HEK293 (cell line): ENCODE results near the gene LAD1.

Experiments
- CTCF ChIA-PET: fragments of 350-600 bp; formaldehyde crosslinking; extraction: SDS; loops from one replicate; lab custom pipeline; 2021; ENCODE audit warnings: antibody characterized with exemption; lab: Yijun Ruan, JAX
- POLR2A ChIA-PET: fragments of 300-600 bp; formaldehyde crosslinking; extraction: SDS; loops from one replicate; lab custom pipeline; 2020; ENCODE audit warnings: antibody characterized with exemption, inconsistent platforms; lab: Yijun Ruan, JAX
- H3K27ac ChIP-seq: fragments of 200-500 bp; sonication (Bioruptor generic); 2 replicates; pipeline ENCODE4 v1.5.1; 2014; ENCODE audit warnings: low read depth, low read length, control low read depth, inconsistent platforms; ENCODE audit errors: extremely low read depth
- H3K36me3 ChIP-seq, 2 experiments: fragments of 200-500 bp in 1 of 2; sonication (Bioruptor generic) in 1 of 2; 1 replicate in 1 of 2; 2 replicates in 1 of 2; pipeline ENCODE4 v1.5.1; 2014 to 2017; ENCODE audit warnings: inconsistent platforms in 2 of 2, low read length in 2 of 2; ENCODE audit not compliant: control insufficient read depth in 2 of 2, insufficient read depth in 1 of 2
- H3K4me1 ChIP-seq: fragments of 200-500 bp; sonication (Bioruptor generic); 2 replicates; pipeline ENCODE4 v1.5.1; 2014; ENCODE audit warnings: mild to moderate bottlenecking, low read length, inconsistent platforms; ENCODE audit not compliant: control insufficient read depth, insufficient read depth
- H3K4me3 ChIP-seq: 2 replicates; pipeline ENCODE4 v1.5.1; 2011; ENCODE audit warnings: low read depth, mild to moderate bottlenecking, control low read depth, low read length, moderate library complexity
- H3K9me3 ChIP-seq: fragments of 200-500 bp; sonication (Bioruptor generic); 2 replicates; pipeline ENCODE4 v1.5.1; 2014; ENCODE audit warnings: low read depth, low read length, inconsistent platforms; ENCODE audit not compliant: control insufficient read depth, insufficient read depth
- EGR2 ChIP-seq: fragments of 450-650 bp; formaldehyde crosslinking; IDR thresholded peaks from 2 replicates; pipeline ENCODE4 v1.5.1; 2016; ENCODE audit warnings: low read depth, missing biosample characterization, missing genetic modification characterization
- GLIS1 ChIP-seq: fragments of 450-650 bp; formaldehyde crosslinking; IDR thresholded peaks from 2 replicates; pipeline ENCODE4 v1.5.1; 2016; ENCODE audit warnings: missing biosample characterization, missing genetic modification characterization
- IKZF3 ChIP-seq: fragments of 450-650 bp; IDR thresholded peaks from 2 replicates; pipeline ENCODE4 v1.5.0; 2018; ENCODE audit warnings: missing biosample characterization, mild to moderate bottlenecking, missing genetic modification characterization, moderate library complexity
- KLF7 ChIP-seq: fragments of 450-650 bp; formaldehyde crosslinking; IDR thresholded peaks from 2 replicates; pipeline ENCODE4 v1.5.1; 2016; ENCODE audit warnings: missing biosample characterization, missing genetic modification characterization, borderline replicate concordance
- MYNN ChIP-seq: fragments of 450-650 bp; formaldehyde crosslinking; IDR thresholded peaks from 2 replicates; pipeline ENCODE4 v1.5.1; 2016; ENCODE audit warnings: missing biosample characterization, missing genetic modification characterization, borderline replicate concordance
- RBAK ChIP-seq: fragments of 450-650 bp; formaldehyde crosslinking; IDR thresholded peaks from 2 replicates; pipeline ENCODE4 v1.5.1; 2016; ENCODE audit warnings: missing biosample characterization, missing genetic modification characterization
- SP3 ChIP-seq: fragments of 450-650 bp; formaldehyde crosslinking; IDR thresholded peaks from 2 replicates; pipeline ENCODE4 v1.5.1; 2016; ENCODE audit warnings: missing biosample characterization, missing genetic modification characterization
- YY2 ChIP-seq: fragments of 450-650 bp; formaldehyde crosslinking; IDR thresholded peaks from 2 replicates; pipeline ENCODE4 v1.5.1; 2016; ENCODE audit warnings: missing biosample characterization, missing genetic modification characterization
- ZBTB20 ChIP-seq: fragments of 450-650 bp; formaldehyde crosslinking; IDR thresholded peaks from 2 replicates; pipeline ENCODE4 v1.5.1; 2016; ENCODE audit warnings: missing biosample characterization, missing genetic modification characterization
- ZBTB21 ChIP-seq: fragments of 450-650 bp; formaldehyde crosslinking; IDR thresholded peaks from 2 replicates; pipeline ENCODE4 v1.5.1; 2017; ENCODE audit warnings: missing biosample characterization, missing genetic modification characterization
- ZFHX2 ChIP-seq: fragments of 450-650 bp; formaldehyde crosslinking; conservative IDR thresholded peaks from 2 replicates; pipeline ENCODE4 v1.5.1; 2016; ENCODE audit warnings: missing biosample characterization, missing genetic modification characterization
- ZFP37 ChIP-seq: fragments of 450-650 bp; formaldehyde crosslinking; IDR thresholded peaks from 2 replicates; pipeline ENCODE4 v1.5.1; 2016; ENCODE audit warnings: missing biosample characterization, missing genetic modification characterization
- ZNF132 ChIP-seq: fragments of 450-650 bp; formaldehyde crosslinking; IDR thresholded peaks from 2 replicates; pipeline ENCODE4 v1.5.1; 2017; ENCODE audit warnings: missing biosample characterization, missing genetic modification characterization, borderline replicate concordance
- ZNF214 ChIP-seq: fragments of 450-650 bp; formaldehyde crosslinking; IDR thresholded peaks from 2 replicates; pipeline ENCODE4 v1.5.1; 2017; ENCODE audit warnings: missing biosample characterization, mild to moderate bottlenecking, missing genetic modification characterization, borderline replicate concordance
- ZNF335 ChIP-seq: fragments of 450-650 bp; formaldehyde crosslinking; conservative IDR thresholded peaks from 2 replicates; pipeline ENCODE4 v1.5.1; 2016; ENCODE audit warnings: missing biosample characterization, missing genetic modification characterization
- ZNF350 ChIP-seq: fragments of 450-650 bp; formaldehyde crosslinking; IDR thresholded peaks from 2 replicates; pipeline ENCODE4 v1.5.0; 2017; ENCODE audit warnings: missing biosample characterization, mild to moderate bottlenecking, missing genetic modification characterization
- ZNF391 ChIP-seq: fragments of 450-650 bp; formaldehyde crosslinking; IDR thresholded peaks from 2 replicates; pipeline ENCODE4 v1.5.1; 2016; ENCODE audit warnings: low read depth, missing biosample characterization, missing genetic modification characterization, borderline replicate concordance
- ZNF426 ChIP-seq: fragments of 450-650 bp; formaldehyde crosslinking; IDR thresholded peaks from 2 replicates; pipeline ENCODE4 v1.5.1; 2017; ENCODE audit warnings: missing biosample characterization, missing genetic modification characterization, mild to moderate bottlenecking, inconsistent platforms, moderate library complexity
- ZNF510 ChIP-seq: fragments of 450-650 bp; formaldehyde crosslinking; IDR thresholded peaks from 2 replicates; pipeline ENCODE4 v1.5.1; 2018; ENCODE audit warnings: mild to moderate bottlenecking, missing genetic modification characterization, missing biosample characterization; ENCODE audit not compliant: insufficient replicate concordance
- ZNF548 ChIP-seq: fragments of 450-650 bp; formaldehyde crosslinking; IDR thresholded peaks from 2 replicates; pipeline ENCODE4 v1.5.1; 2016; ENCODE audit warnings: missing biosample characterization, missing genetic modification characterization
- ZNF600 ChIP-seq: fragments of 450-650 bp; formaldehyde crosslinking; IDR thresholded peaks from 2 replicates; pipeline ENCODE4 v1.5.1; 2016; ENCODE audit warnings: missing biosample characterization, missing genetic modification characterization
- ZNF654 ChIP-seq: fragments of 450-650 bp; formaldehyde crosslinking; IDR thresholded peaks from 2 replicates; pipeline ENCODE4 v1.5.1; 2016; ENCODE audit warnings: low read depth, missing biosample characterization, missing genetic modification characterization
- ZNF747 ChIP-seq: fragments of 450-650 bp; formaldehyde crosslinking; IDR thresholded peaks from 2 replicates; pipeline ENCODE4 v1.5.1; 2016; ENCODE audit warnings: missing biosample characterization, missing genetic modification characterization
- ZNF768 ChIP-seq: fragments of 450-650 bp; formaldehyde crosslinking; IDR thresholded peaks from 2 replicates; pipeline ENCODE4 v1.5.1; 2018; ENCODE audit warnings: missing biosample characterization, mild to moderate bottlenecking, missing genetic modification characterization
- ZNF785 ChIP-seq: fragments of 450-650 bp; formaldehyde crosslinking; IDR thresholded peaks from 2 replicates; pipeline ENCODE4 v1.5.1; 2016; ENCODE audit warnings: missing biosample characterization, missing genetic modification characterization
- ZSCAN23 ChIP-seq: fragments of 450-650 bp; formaldehyde crosslinking; IDR thresholded peaks from 2 replicates; pipeline ENCODE4 v1.5.1; 2016; ENCODE audit warnings: missing biosample characterization, missing genetic modification characterization
- TF ChIP-seq, protein P1 (sequence below): fragments of 450-650 bp; formaldehyde crosslinking; IDR thresholded peaks from 2 replicates; pipeline ENCODE4 v1.5.1; 2017; ENCODE audit warnings: missing biosample characterization, missing genetic modification characterization
- TF ChIP-seq, protein P2 (sequence below): fragments of 450-650 bp; formaldehyde crosslinking; IDR thresholded peaks from 2 replicates; pipeline ENCODE4 v1.5.1; 2016; ENCODE audit warnings: missing biosample characterization, missing genetic modification characterization
- TF ChIP-seq, protein P3 (sequence below): fragments of 450-650 bp; formaldehyde crosslinking; IDR thresholded peaks from 2 replicates; pipeline ENCODE4 v1.5.1; 2016; ENCODE audit warnings: missing biosample characterization, missing genetic modification characterization

LAD1 gene

GRCh38 chr1:201350361-201350725 lies 48.8 kb downstream of the LAD1 start:
- H3K36me3 ChIP-seq, result no peaks in the 10 kb centered on the region
- CTCF ChIA-PET, result interaction anchor here (0.6 to 3.1 kb wide), 5 partner anchors 8 to 194 kb away, joined by 3 to 15 read pairs (median 7); no protein-coding TSS in a partner anchor
- H3K27ac ChIP-seq, result no peak overlapping the region
- H3K4me3 ChIP-seq, result no peak overlapping the region
- no peaks in the 10 kb centered on the region for H3K4me1 ChIP-seq
- TF ChIP-seq ZNF785 (tag by site-specific recombination) (no peak), YY2 (tag by site-specific recombination) (no peak), ZBTB21 (tag by site-specific recombination) (no peak), ZFP37 (tag by site-specific recombination) (no peak), ZNF214 (tag by site-specific recombination) (no peak), KLF7 (tag by site-specific recombination) (no peak), ZBTB20 (no peak), ZNF600 (no peak), SP3 (tag by site-specific recombination) (no peak), ZNF426 (tag by site-specific recombination) (no peak), ZNF391 (tag by site-specific recombination) (no peak), ZNF335 (tag by site-specific recombination) (no peak), MYNN (no peak), ZNF350 (tag by site-specific recombination) (no peak), ZNF747 (tag by site-specific recombination) (no peak), ZNF548 (no peak), GLIS1 (tag by site-specific recombination) (no peak), ZNF132 (tag by site-specific recombination) (no peak)
- TF ChIP-seq, protein P1, sequence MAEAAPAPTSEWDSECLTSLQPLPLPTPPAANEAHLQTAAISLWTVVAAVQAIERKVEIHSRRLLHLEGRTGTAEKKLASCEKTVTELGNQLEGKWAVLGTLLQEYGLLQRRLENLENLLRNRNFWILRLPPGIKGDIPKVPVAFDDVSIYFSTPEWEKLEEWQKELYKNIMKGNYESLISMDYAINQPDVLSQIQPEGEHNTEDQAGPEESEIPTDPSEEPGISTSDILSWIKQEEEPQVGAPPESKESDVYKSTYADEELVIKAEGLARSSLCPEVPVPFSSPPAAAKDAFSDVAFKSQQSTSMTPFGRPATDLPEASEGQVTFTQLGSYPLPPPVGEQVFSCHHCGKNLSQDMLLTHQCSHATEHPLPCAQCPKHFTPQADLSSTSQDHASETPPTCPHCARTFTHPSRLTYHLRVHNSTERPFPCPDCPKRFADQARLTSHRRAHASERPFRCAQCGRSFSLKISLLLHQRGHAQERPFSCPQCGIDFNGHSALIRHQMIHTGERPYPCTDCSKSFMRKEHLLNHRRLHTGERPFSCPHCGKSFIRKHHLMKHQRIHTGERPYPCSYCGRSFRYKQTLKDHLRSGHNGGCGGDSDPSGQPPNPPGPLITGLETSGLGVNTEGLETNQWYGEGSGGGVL (tag by site-specific recombination), result no peak
- POLR2A ChIA-PET, result no interaction called here
- no peaks in the 10 kb centered on the region for H3K9me3 ChIP-seq

DNA sequence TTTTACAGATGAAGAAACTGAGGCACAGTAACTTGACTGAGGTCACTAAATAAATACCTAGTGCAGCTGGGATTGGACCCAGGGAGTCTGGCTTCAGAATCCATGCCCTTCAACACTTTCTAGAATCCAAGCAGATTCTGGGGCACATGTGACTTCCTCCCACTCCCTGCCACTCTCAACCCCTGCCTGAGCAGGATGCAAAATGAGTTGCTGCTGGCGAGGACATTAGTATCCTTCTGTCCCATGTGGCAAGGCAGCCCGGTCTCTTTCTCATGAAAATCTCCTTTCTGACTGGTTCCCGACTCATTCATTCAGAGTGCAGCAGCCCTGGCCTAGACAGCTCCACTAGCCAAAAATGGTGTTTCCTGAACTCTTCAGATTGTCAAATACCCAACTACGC lies 50.0 kb downstream of the LAD1 start:
- no peaks in the 10 kb centered on the region for H3K36me3 ChIP-seq
- CTCF ChIA-PET, result interaction anchor here (0.6 to 4.8 kb wide), 23 partner anchors 10 to 294 kb away, joined by 3 to 70 read pairs (median 4); no protein-coding TSS in a partner anchor
- POLR2A ChIA-PET, result no interaction called here
- no peak overlapping the region for H3K27ac ChIP-seq
- no peak overlapping the region for H3K4me3 ChIP-seq
- H3K4me1 ChIP-seq, result no peaks in the 10 kb centered on the region
- H3K9me3 ChIP-seq, result no peaks in the 10 kb centered on the region
- TF ChIP-seq ZNF768 (tag by site-specific recombination) (no peak), ZBTB20 (peak; percentile 36; the same call in 1 of the 2 replicates), ZNF747 (tag by site-specific recombination) (no peak), RBAK (tag by site-specific recombination) (no peak), ZNF510 (tag by site-specific recombination) (no peak)

GRCh38 chr1:201348211-201348566 lies 50.9 kb downstream of the LAD1 start:
- Histone ChIP-seq H3K27ac (no peak overlapping the region), H3K4me1 (no peaks in the 10 kb centered on the region), H3K4me3 (no peak overlapping the region), H3K9me3 (no peaks in the 10 kb centered on the region), H3K36me3 (no peaks in the 10 kb centered on the region)
- POLR2A ChIA-PET, result no interaction called here
- TF ChIP-seq, protein P2, sequence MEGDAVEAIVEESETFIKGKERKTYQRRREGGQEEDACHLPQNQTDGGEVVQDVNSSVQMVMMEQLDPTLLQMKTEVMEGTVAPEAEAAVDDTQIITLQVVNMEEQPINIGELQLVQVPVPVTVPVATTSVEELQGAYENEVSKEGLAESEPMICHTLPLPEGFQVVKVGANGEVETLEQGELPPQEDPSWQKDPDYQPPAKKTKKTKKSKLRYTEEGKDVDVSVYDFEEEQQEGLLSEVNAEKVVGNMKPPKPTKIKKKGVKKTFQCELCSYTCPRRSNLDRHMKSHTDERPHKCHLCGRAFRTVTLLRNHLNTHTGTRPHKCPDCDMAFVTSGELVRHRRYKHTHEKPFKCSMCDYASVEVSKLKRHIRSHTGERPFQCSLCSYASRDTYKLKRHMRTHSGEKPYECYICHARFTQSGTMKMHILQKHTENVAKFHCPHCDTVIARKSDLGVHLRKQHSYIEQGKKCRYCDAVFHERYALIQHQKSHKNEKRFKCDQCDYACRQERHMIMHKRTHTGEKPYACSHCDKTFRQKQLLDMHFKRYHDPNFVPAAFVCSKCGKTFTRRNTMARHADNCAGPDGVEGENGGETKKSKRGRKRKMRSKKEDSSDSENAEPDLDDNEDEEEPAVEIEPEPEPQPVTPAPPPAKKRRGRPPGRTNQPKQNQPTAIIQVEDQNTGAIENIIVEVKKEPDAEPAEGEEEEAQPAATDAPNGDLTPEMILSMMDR (tag by site-specific recombination), result peak; percentile 70
- TF ChIP-seq ZNF654 (peak; percentile 40; the same call in 1 of the 2 replicates), IKZF3 (tag by site-specific recombination) (no peak), ZFHX2 (tag by site-specific recombination) (peak; percentile 83), ZSCAN23 (tag by site-specific recombination) (no peak), EGR2 (tag by site-specific recombination) (peak; percentile 88)
- TF ChIP-seq, protein P3, sequence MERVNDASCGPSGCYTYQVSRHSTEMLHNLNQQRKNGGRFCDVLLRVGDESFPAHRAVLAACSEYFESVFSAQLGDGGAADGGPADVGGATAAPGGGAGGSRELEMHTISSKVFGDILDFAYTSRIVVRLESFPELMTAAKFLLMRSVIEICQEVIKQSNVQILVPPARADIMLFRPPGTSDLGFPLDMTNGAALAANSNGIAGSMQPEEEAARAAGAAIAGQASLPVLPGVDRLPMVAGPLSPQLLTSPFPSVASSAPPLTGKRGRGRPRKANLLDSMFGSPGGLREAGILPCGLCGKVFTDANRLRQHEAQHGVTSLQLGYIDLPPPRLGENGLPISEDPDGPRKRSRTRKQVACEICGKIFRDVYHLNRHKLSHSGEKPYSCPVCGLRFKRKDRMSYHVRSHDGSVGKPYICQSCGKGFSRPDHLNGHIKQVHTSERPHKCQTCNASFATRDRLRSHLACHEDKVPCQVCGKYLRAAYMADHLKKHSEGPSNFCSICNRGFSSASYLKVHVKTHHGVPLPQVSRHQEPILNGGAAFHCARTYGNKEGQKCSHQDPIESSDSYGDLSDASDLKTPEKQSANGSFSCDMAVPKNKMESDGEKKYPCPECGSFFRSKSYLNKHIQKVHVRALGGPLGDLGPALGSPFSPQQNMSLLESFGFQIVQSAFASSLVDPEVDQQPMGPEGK (tag by site-specific recombination), result no peak; the same call in none of the 2 replicates
- CTCF ChIA-PET, result interaction anchor here (0.6 to 4.8 kb wide), 26 partner anchors 11 to 170 kb away, joined by 3 to 70 read pairs (median 4); no protein-coding TSS in a partner anchor
